HUES64 (cell line): ENCODE measurements around the gene PLAC8L1.

Source experiments
- H3K27ac ChIP-seq: 2 replicates; pipeline ENCODE4 v1.7.0; 2013; ENCODE audit warnings: low read depth, low read length, inconsistent platforms
- H3K27me3 ChIP-seq: 2 replicates; pipeline ENCODE4 v1.6.1; 2013; ENCODE audit warnings: mild to moderate bottlenecking, low read length; ENCODE audit not compliant: insufficient read depth
- H3K36me3 ChIP-seq: 2 replicates; pipeline ENCODE4 v1.6.1; 2013; ENCODE audit warnings: mild to moderate bottlenecking, low read length; ENCODE audit not compliant: insufficient read depth
- H3K4me1 ChIP-seq: 2 replicates; pipeline ENCODE4 v1.6.1; 2013; ENCODE audit warnings: mild to moderate bottlenecking, low read length, moderate library complexity; ENCODE audit not compliant: insufficient read depth
- H3K4me3 ChIP-seq: 2 replicates; pipeline ENCODE4 v1.5.1; 2013; ENCODE audit warnings: mild to moderate bottlenecking, low read length, moderate library complexity
- H3K9ac ChIP-seq: 2 replicates; pipeline ENCODE4 v1.6.1; 2013; ENCODE audit warnings: mild to moderate bottlenecking, low read depth, low read length
- H3K9me3 ChIP-seq: 2 replicates; pipeline ENCODE4 v1.6.1; 2013; ENCODE audit warnings: low read depth, low read length; ENCODE audit not compliant: insufficient read depth
- WGBS: fragments of 150-250, 120-280 bp; methylation state at CpG from one replicate; pipeline ENCODE4 v1.1.7; 2013; ENCODE audit warnings: missing lambda C conversion rate; 5-methylcytosine and 5-hydroxymethylcytosine counted together

The PLAC8L1 gene

GRCh38 chr5:146042628-146043279 is 62.6 kb downstream of the PLAC8L1 start:
- WGBS = 90% methylated on average over 5 of the region's 5 CpGs

GRCh38 chr5:146041180-146041789 is 64.1 kb downstream of the PLAC8L1 start:
- no peak overlapping the region for H3K27ac ChIP-seq
- WGBS = 84% methylated on average over 10 of the region's 10 CpGs
- no peak overlapping the region for H3K4me3 ChIP-seq
- no peaks in the 10 kb centered on the region for H3K36me3 ChIP-seq
- H3K9me3 ChIP-seq = no peaks in the 10 kb centered on the region
- H3K9ac ChIP-seq = no peak overlapping the region
- no peaks in the 10 kb centered on the region for H3K4me1 ChIP-seq
- H3K27me3 ChIP-seq = no peaks in the 10 kb centered on the region

More at GRCh38 chr5:146042628-146043279, 62.6 kb downstream of the PLAC8L1 start:
- no peak overlapping the region for H3K4me3 ChIP-seq
- no peaks in the 10 kb centered on the region for H3K36me3 ChIP-seq
- no peak overlapping the region for H3K27ac ChIP-seq
- H3K27me3 ChIP-seq = no peaks in the 10 kb centered on the region
- H3K9ac ChIP-seq = no peak overlapping the region
- H3K9me3 ChIP-seq = no peaks in the 10 kb centered on the region
- H3K4me1 ChIP-seq = no peaks in the 10 kb centered on the region

- WGBS = 93% methylated on average over 3 of the region's 3 CpGs
- H3K27ac ChIP-seq = no peak overlapping the region
Measured at GRCh38 chr5:146040527-146040926, 64.8 kb downstream of the PLAC8L1 start.

GRCh38 chr5:146039420-146039819 is 66.0 kb downstream of the PLAC8L1 start:
- 94% methylated on average over 3 of the region's 3 CpGs for WGBS
- Histone ChIP-seq H3K36me3 (no peaks in the 10 kb centered on the region), H3K27me3 (no peaks in the 10 kb centered on the region), H3K9me3 (no peaks in the 10 kb centered on the region), H3K27ac (no peak overlapping the region), H3K4me3 (no peak overlapping the region), H3K4me1 (no peaks in the 10 kb centered on the region), H3K9ac (no peak overlapping the region)

More at GRCh38 chr5:146040527-146040926, 64.8 kb downstream of the PLAC8L1 start:
- H3K4me3 ChIP-seq = no peak overlapping the region
- no peaks in the 10 kb centered on the region for H3K36me3 ChIP-seq
- no peaks in the 10 kb centered on the region for H3K4me1 ChIP-seq
- H3K9me3 ChIP-seq = no peaks in the 10 kb centered on the region
- no peaks in the 10 kb centered on the region for H3K27me3 ChIP-seq
- no peak overlapping the region for H3K9ac ChIP-seq

GRCh38 chr5:146034605-146035004 is 70.8 kb downstream of the PLAC8L1 start:
- 72% methylated on average over 4 of the region's 4 CpGs for WGBS
- H3K9me3 ChIP-seq = no peaks in the 10 kb centered on the region

More at GRCh38 chr5:146034605-146035004, 70.8 kb downstream of the PLAC8L1 start:
- H3K27me3 ChIP-seq = no peaks in the 10 kb centered on the region
- H3K9ac ChIP-seq = no peak overlapping the region
- H3K27ac ChIP-seq = no peak overlapping the region
- no peaks in the 10 kb centered on the region for H3K36me3 ChIP-seq
- no peak overlapping the region for H3K4me3 ChIP-seq
- no peaks in the 10 kb centered on the region for H3K4me1 ChIP-seq
